NCI-H446 (cell line): Measurements from ENCODE around the gene SYNGAP1.
"Not testable (repeated sequence)": the region's sequence is repeated elsewhere in the genome, so short reads cannot be mapped to it uniquely, and the experiment has no call there.

Experiments
- DNase-seq, 2 experiments: peaks; one replicate each; lab custom pipeline; 2025; lab: John Stamatoyannopoulos, UW

Gene SYNGAP1

GRCh38 chr6:33419580-33420490 is at the start of gene SYNGAP1:
Gene SYNGAP1 (plus strand): TSS chr6:33420065. CDS start chr6:33420265, 200 bp downstream.
- no peak for DNase-seq

- not testable (repeated sequence) for DNase-seq
These were observed 48.0 kb upstream of the SYNGAP1 start for GRCh38 chr6:33371901-33372300.

GRCh38 chr6:33372526-33373123 is 47.2 kb upstream of the SYNGAP1 start:
- no peak for DNase-seq

- DNase-seq: no peak
These were observed 45.6 kb upstream of the SYNGAP1 start for GRCh38 chr6:33373960-33374910.

- peak; percentile 21 to 72 for DNase-seq
These were observed 44.7 kb upstream of the SYNGAP1 start for GRCh38 chr6:33375143-33375671.

GRCh38 chr6:33377171-33377570 is 42.7 kb upstream of the SYNGAP1 start:
- no peak for DNase-seq

GRCh38 chr6:33379184-33379583 is 40.7 kb upstream of the SYNGAP1 start:
- DNase-seq: not testable (repeated sequence)

- DNase-seq: no peak
These were observed 39.4 kb upstream of the SYNGAP1 start for GRCh38 chr6:33380272-33380981.

- no peak for DNase-seq
These were observed 36.3 kb upstream of the SYNGAP1 start for GRCh38 chr6:33383427-33384185.

- no peak for DNase-seq
These were observed 35.3 kb upstream of the SYNGAP1 start for GRCh38 chr6:33384581-33385020.

GRCh38 chr6:33390173-33390572 is 29.7 kb upstream of the SYNGAP1 start:
- DNase-seq: no peak

- DNase-seq: no peak
These were observed 29.0 kb upstream of the SYNGAP1 start for GRCh38 chr6:33390767-33391277.

GRCh38 chr6:33391278-33391921 is 28.5 kb upstream of the SYNGAP1 start, which contains the start of gene KIFC1:
Gene KIFC1 (plus strand): TSS chr6:33391823. CDS start chr6:33391986, 163 bp downstream.
- peak; percentile 99 for DNase-seq

- no peak for DNase-seq
These were observed 27.8 kb upstream of the SYNGAP1 start for GRCh38 chr6:33391922-33392594.

- DNase-seq: no peak
These were observed 27.3 kb upstream of the SYNGAP1 start for GRCh38 chr6:33392595-33392948.

GRCh38 chr6:33392979-33393378 is 26.9 kb upstream of the SYNGAP1 start:
- no peak for DNase-seq

GRCh38 chr6:33397541-33397940 is 22.3 kb upstream of the SYNGAP1 start:
- DNase-seq: no peak

- DNase-seq: not testable (repeated sequence)
These were observed 21.3 kb upstream of the SYNGAP1 start for GRCh38 chr6:33398601-33399000.

- DNase-seq: not testable (repeated sequence)
These were observed 20.0 kb upstream of the SYNGAP1 start for GRCh38 chr6:33399881-33400280.
